ENCODE data around the gene RAB1B.

DNA sequence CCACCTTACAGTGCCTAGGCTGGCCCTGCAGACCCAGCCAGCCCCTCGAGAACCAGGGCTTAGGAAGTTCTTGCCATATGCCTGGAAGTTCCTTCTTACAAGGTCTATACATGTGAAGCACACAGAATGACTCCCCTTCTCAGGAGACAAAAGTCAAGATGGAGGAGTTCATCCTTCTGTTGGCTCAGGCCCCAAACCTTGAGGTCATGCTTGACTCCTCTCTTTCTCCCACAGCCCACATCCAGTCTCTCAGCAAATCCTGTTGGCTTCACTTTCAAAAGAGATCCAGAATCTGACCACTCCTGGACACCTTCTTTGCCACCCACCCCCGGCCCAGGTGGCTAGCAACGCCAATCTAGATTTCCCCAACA lies 50.1 kb downstream of the RAB1B start:
- TF ChIP-seq, protein P1, sequence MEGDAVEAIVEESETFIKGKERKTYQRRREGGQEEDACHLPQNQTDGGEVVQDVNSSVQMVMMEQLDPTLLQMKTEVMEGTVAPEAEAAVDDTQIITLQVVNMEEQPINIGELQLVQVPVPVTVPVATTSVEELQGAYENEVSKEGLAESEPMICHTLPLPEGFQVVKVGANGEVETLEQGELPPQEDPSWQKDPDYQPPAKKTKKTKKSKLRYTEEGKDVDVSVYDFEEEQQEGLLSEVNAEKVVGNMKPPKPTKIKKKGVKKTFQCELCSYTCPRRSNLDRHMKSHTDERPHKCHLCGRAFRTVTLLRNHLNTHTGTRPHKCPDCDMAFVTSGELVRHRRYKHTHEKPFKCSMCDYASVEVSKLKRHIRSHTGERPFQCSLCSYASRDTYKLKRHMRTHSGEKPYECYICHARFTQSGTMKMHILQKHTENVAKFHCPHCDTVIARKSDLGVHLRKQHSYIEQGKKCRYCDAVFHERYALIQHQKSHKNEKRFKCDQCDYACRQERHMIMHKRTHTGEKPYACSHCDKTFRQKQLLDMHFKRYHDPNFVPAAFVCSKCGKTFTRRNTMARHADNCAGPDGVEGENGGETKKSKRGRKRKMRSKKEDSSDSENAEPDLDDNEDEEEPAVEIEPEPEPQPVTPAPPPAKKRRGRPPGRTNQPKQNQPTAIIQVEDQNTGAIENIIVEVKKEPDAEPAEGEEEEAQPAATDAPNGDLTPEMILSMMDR (IDR thresholded peaks at IDR 0.05) = no peak
- TF ChIP-seq POLR2A (IDR thresholded peaks at IDR 0.05) = no peak

Measured in uterus (tissue), 2 donors.